GM19238 (cell line): ENCODE results near the gene ZNF862.
A peak's percentile ranks its signal among the peaks of the same experiment; 100 is the strongest.

Experiments used
- DNase-seq: peaks from one replicate; pipeline ENCODE4 v3.0.0; 2011; ENCODE audit warnings: low spot score; ENCODE audit not compliant: insufficient read length

ZNF862 gene

DNA sequence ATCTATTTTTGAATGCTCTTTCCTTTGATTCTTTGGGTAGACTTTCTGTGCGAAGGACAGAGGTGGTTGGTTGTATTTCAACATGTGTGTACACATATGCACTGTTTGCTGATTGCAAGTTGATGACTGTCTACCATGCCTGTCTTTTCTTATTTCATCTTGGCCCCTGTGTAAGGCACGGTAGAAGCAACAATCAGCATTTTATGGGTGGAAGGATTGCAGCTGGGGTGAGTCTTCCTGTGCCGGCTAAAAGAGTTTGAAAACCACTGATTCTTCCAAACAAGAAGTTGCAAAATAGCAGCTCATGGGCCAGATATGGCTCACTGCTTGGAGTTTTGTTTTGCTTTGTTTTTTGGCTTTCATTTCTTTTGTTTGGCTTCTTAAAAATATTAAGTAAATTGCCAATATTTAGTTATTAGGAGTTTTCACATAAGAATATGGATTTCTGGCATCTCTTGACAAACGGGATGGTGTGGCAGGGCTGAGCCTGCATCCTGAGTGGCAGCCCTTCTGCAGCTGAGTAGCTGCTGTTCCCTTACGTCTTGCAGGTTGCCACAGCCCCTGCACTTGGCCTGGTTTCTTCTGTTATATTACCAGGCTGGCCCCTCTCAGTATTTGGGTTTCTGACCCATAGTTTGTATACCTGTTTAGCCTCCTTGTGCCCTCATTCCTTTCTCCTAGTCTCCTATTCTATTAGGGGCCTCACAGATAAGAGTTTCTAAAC, 7.2 kb downstream of the ZNF862 start:
- no peak for DNase-seq

DNA sequence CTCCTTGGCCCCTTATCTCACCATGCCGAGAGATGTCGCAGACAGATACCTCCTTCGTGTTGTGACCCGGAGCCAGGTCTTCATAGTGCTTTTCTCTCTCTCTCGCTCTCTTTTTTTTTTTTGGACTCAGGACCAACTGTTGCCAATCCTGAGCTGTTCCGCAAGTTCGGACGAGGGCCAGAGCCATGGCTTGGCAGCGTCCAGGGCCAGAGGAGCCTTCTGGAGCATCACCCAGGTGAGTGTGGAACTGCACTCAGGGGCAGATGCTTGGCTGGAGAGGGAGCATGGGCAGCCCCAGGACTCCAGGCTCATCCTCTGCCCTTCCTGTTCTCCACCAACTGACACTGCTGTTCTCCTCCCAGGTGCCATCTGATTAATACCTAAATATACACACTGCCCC, 7.8 kb downstream of the ZNF862 start:
- DNase-seq = no peak

DNA sequence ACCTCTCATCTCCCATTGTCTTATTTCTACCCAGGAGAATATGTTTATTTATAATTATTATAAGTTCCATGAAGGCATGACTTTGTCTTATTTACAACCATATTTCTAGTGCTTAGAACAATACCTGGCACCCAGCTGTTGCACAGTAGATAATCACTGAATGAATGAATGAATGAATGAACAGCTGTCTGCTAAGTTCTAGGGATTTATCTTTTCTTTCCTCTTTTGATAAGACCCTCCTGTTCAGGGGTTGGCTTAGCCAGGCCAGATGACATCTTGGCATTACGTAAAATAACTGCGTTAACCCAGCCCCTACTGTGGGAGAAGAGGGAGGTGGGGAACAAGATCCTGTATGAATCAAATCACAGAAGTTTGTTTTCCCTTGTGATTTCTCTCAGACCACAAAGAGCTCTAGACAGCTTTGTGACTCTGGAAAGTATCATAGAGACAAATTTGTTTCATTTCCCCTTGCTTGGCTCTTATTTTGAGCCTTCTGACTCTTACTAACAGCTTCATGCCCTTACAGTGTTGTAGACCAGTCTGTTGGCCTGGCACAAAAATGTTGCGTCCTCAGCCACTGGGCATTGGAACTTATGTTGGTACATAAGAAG, 8.4 kb downstream of the ZNF862 start:
- no peak for DNase-seq

DNA sequence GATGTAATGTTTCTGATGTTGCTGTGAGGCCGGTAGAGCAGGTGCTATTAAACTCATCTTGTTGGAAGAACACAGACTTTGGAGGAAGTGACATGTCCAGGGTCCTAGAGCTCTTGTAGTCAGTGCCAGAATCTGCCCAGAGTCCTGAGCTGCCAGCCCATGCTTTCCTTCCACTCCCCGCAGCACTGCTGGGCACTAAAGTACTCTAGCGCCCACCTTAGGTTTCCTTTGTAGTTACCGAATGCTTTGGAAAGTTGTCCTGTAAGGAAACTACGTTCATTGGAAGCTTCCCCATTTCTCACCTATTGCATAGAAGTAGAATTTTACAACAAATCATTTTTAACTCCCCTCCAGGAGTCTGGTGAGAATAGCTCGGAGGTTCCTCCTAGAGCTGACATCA, 11.0 kb downstream of the ZNF862 start:
- no peak for DNase-seq

DNA sequence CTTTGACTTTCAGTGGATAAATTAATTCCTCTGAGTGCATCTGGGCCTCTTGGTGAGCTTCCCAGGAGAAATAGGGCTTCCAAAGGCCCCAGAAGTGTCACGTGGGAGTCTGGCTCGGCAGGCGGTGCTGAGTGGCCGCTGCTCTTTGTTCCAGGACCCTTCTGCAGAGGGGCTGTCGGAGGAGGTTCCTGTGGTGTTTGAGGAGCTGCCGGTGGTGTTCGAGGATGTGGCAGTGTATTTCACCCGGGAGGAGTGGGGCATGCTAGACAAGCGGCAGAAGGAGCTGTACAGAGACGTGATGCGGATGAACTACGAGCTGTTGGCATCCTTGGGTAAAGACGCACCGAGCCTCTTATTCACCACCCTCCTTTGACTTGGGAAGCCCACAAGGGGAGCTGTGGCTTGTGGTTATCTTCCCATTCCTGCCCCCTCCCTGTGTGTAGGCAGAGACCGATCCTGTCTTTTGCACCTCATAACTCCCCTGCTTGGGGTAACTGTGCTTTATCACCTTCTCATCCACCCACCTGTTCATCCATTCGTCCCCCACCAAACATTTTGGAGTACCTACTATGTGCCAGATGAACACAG, 11.9 kb downstream of the ZNF862 start:
- DNase-seq = no peak

DNA sequence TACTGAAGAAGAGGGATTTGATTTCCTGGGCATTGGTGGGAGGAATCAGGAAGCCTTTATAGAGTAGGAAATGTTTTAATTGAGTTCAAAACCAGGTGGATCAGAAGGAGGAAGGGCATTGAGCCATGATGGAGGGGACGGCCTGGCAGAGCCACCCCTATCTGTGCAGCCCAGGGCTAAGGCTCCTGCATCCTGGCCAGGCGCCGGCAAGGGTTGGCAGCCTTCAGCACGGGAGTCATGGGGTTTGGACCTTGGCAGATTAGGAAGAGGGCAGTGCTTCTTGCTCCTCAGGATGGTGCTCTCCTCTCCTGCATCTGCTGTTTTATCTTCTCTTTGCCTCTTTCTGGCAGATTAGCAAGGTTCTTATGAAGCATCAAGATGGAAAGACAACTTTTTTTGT, 12.5 kb downstream of the ZNF862 start:
- no peak for DNase-seq

DNA sequence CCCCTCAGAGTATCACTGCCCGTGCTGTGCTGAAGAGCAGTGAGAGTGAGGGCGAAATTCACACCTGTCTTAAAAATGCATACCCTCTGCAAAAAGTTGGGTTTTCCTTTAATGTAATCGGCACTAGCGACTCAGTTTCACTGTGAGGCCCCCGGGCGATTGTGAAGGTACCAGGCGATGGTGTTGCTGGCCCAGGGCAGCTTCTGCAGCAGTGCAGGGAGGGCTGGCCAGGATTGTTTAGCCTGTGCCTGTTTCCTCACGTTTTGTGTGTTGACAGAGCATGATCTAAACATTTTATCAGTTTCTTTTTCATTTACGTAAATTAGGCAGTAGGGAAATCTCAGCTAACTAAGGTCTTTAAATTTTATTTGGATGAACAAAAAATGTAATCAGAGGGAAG, 13.3 kb downstream of the ZNF862 start:
- DNase-seq = no peak

DNA sequence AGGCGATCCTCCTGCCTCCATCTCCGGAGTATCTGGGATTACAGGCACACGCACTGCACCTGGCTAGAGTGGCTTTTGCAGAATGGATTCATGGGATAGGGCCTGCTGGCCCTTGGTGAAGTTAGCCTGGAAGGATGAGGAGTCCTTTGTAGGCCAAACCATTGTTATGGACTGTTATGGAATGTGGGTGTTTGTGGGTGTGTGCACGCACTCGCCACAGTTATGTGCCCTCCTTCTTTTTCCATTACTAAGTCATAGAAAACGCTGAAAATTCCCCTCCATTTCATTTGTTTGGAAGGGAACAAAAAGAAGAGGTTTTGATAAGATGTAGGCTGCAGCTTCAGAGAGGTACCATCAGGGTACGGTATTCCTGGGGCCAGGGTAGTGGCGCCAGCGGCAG, 15.0 kb downstream of the ZNF862 start:
- no peak for DNase-seq

DNA sequence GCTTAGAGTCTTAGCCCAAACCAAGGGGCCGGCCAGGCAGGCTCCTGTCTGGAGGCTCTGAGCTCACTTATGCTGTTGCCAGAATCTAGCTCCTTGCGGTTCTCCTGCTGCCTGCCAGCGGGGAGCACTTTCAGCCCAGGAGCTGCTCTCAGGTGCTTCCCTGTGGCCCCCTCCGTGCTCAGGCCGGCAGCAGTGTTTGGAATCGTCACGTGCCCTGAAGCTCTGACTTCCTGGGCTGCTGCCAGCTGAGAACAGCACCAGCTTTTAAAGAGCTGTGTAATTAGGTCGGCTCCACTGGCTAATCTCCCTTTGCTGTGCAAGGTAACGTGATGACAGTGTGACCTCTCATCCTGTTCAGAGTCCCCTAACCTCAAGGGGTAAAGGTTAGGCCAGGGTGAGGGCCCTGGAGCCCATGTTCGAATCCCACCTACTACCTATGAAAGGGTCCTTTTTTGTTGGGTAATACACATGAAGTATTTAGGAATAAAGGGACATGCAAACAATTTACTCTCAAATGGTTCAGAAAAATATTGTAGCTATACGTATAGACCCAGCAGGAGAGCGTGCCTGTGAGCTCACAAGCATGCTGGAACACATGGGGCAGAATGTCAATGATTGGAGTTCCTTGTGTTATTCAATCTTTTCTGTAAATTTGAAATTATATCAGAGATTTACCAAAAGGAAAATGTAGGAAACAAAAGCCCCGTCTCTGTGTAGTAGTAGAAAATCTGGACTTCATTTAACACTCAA, 16.6 kb downstream of the ZNF862 start:
- DNase-seq = no peak

DNA sequence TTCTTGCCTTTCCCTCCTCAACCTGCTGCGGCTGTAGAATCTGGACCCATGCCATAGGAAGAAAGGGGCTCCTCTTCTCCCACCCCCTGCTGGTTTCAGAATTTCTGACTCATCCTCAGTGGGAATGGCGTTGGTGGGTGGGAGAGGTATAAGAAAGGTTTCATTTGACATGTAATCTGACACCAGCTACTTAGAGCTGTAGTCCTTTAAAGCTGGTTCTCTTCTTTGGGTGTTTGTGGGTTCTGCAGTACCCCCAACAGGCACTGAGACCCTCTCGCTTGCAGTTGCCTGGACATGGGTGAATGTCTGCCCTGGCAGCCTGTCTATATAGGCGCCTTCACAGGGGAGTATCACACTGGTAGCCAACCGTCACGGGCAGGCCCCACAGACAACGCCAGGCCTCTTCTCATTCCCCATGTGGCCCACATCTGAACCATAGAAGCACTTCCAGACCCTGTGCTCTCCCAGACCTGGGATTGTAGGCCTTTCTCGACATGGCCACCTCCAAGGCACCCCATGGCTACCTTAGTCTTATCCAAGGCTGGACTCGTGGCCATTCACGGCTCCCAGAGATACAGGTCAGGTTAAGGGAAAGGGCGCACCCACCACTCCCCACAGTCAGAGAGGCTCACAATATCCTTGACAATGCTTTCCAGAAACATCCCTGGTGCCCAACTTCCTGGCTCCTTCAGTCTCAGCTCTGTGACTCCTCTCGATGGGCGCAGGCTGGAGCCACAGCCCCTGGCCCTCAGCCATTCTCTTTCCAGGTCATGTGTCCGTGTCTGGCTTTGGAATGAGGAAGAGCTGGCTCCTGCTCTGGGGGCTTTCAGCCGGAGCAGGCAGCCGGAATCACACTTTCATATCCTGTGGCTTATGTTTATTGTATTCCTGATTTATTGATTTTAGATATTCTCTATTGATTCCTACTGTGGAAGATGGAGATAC, 17.5 kb downstream of the ZNF862 start:
- DNase-seq = no peak

DNA sequence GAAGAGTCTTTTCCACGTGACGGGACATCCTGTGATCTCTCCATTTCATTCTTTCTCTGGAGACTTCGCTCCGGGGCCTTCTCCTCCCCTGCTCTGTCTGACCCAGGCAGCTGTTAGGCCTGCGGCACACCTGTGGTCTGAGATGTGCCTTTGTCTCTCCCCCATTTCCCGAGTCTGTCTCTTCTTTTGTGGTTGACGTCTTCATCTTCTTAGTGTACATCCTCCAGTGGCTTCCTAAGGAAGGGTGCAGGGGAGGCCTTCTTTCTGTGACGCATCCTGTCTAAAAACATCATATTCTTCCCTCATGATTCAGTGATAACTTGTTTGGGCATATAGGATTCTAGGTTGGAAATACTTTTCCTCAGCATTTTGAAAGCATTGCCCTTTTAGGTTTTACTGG, 18.4 kb downstream of the ZNF862 start:
- no peak for DNase-seq

DNA sequence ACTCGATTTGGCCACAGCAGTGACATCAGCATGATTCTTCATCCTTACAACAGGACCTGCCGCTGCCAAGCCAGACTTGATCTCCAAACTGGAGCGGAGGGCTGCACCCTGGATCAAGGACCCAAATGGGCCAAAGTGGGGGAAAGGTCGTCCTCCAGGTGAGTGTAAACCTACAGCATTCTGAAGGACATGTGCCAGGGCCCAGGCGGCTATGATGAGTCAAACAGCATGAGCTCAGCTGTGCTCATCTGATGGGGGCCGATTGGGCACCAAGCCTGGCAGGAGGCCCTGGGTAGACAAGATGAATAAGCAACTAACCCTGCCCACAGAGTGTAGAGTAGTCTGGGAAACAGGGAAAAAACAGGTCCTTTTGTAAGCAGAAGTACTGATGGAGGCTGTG, 21.2 kb downstream of the ZNF862 start:
- no peak for DNase-seq

DNA sequence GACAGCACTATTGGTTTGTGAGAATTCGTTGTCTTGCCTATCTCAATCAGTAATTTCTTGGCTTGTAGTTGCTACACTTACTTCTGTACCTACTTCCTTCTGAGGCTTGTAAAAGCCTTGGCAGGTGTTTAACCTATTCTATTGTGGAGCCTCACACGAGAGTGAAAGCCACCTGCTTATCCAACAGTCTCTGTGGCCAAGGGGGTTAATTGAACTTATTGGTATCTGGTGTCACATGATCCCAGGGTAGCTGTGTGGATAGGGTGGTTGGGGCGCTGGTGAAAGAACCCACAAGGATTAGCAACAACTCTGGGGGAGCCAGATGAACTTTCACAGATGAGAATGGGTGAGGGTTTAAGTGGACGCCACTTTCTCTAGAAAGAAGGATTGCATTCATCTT, 21.7 kb downstream of the ZNF862 start:
- DNase-seq = no peak

DNA sequence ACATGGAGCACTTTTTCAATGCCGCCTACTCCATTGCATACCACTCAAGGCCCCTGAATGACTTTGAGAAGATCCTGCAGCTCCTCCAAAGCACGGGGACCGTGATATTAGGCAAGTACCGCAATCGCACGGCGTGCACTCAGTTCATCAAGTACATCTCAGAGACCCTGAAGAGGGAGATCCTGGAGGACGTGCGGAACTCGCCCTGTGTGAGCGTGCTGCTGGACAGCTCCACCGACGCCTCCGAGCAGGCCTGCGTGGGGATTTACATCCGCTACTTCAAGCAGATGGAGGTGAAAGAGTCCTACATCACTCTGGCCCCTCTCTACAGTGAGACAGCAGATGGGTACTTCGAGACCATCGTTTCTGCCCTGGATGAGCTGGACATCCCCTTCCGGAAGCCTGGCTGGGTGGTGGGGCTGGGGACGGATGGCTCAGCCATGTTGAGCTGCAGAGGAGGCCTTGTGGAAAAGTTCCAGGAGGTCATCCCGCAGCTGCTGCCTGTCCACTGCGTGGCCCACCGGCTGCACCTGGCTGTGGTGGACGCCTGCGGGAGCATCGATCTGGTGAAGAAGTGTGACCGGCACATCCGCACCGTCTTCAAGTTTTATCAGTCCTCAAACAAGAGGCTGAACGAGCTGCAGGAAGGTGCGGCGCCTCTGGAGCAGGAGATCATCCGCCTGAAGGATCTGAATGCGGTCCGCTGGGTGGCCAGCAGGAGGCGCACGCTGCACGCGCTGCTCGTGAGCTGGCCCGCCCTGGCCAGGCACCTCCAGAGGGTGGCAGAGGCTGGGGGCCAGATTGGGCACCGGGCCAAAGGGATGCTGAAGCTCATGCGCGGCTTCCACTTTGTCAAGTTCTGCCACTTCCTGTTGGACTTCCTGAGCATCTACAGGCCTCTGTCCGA, 22.9 kb downstream of the ZNF862 start:
- no peak for DNase-seq

DNA sequence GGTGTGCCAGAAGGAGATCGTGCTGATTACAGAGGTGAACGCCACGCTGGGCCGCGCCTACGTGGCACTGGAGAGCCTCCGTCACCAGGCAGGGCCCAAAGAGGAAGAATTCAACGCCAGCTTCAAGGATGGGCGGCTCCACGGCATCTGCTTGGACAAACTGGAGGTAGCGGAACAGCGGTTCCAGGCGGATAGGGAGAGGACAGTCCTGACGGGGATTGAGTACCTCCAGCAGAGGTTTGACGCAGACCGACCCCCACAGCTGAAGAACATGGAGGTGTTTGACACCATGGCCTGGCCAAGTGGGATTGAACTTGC, 23.5 kb downstream of the ZNF862 start:
- DNase-seq = no peak

DNA sequence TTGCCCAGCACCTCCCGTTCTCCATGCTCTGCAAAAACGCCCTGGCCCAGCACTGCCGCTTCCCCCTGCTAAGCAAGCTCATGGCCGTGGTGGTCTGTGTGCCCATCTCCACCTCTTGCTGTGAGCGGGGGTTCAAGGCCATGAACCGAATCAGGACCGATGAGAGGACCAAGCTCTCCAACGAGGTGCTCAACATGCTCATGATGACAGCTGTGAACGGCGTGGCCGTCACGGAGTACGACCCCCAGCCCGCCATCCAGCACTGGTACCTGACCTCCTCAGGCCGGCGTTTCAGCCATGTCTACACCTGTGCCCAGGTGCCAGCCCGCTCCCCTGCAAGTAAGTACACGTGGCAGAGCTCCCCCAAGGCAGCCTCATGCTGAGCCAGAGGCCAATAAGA, 24.0 kb downstream of the ZNF862 start:
- DNase-seq = no peak

DNA sequence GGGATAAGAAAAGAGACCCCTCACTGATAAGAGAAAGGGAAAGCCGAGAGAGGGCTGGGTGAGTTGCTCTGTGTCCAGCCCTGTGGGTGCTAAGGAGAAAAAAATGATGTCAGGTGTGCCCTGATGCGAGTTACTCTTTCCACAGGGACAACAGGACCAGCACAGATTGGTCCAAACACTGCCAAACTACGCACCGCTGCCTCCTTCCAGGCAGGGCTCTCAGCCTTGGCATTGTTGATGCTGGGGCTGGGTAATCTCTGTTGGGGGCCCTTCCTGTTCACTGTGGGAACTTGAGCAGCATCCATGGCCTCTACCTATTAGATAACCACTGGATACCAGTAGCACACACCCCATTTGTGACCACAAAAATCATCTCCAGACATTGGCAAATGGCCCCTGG, 25.3 kb downstream of the ZNF862 start:
- DNase-seq = no peak

DNA sequence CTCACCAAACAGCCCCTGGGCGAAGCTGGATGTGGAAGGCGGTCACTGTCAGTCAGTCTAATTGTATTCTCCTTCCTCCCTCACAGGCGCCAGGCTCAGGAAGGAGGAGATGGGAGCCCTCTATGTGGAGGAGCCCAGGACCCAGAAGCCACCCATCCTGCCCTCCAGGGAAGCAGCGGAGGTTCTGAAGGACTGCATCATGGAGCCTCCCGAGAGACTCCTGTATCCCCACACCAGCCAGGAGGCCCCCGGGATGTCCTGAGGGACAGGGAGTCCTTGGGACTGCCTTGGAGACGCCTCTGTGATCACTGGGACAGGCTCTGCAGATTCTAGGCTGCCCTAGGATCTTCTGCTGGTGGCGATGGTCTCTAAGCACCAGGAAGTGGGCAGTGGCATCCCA, 25.8 kb downstream of the ZNF862 start:
- no peak for DNase-seq

DNA sequence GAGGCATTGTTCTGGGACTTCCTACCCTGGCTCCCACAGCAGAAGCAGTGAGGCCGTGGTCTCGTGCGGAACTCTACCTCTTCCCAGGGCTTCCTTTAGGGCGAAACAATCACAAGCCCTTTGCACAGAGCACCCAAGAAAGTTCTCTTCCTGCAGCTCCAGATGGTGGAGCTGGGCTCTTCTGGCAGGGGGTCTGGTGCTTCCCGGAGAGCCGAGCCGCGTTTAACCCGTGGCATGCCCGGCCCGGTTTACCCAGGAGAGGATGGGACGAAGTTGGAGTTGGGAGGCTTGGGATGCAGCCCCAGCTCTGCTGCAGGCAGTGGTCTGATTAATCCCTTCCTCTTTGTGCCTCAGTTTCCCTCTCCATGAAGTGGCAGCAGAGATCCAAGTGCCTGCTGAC, 26.6 kb downstream of the ZNF862 start:
- no peak for DNase-seq

DNA sequence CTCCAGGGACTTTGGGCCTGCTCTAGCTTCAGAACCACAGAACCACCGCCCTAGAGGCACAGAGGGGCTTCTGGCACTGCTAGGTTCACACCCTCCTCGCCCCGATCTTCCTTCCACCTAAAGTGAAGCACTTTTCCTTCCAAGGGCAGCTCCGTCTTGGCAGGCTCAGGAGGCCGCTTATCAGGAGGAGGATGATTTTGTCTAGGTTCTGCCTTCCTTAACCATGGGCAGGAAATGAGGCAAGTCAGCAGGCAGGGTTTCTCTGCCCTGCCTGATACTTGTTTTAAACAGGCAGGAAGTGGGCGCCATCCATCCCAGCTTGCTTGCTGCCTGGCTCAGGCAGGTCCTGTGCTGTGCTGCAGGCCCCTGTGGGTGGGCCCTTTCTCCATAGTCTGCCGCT, 27.3 kb downstream of the ZNF862 start:
- peak; percentile 50 for DNase-seq
